ENCODE data around the gene RNF2.
"Not testable (repeated sequence)": the region's sequence is repeated elsewhere in the genome, so short reads cannot be mapped to it uniquely, and the experiment has no call there.

DNA sequence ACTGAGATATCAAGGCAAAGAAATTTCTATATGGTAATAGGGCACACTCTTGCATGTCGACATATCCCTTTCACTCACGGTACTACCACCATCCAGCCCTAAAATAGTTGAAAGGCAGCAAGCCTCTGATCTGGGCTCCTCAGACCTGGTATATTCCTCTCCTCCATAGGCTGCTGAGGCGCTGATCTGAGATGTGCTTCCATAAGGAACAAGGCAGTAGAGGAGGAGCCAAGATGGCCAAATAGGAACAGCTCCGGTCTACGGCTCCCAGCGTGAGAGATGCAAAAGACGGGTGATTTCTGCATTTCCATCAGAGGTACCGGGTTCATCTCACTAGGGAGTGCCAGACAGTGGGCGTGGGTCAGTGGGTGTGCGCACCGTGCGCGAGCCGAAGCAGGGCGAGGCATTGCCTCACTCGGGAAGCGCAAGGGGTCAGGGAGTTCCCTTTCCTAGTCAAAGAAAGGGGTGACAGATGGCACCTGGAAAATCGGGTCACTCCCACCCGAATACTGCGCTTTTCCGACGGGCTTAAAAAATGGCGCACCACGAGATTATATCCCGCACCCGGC is 44.0 kb upstream of the RNF2 start:
- TF ChIP-seq SIN3A (IDR thresholded peaks at IDR 0.05; ENCODE audit: borderline replicate concordance, low read depth, low read length); RFX5 (IDR thresholded peaks at IDR 0.05; ENCODE audit: low read length); POLR2AphosphoS5 (IDR thresholded peaks at IDR 0.05; ENCODE audit: low read depth, low read length); EZH2phosphoT487 (IDR thresholded peaks at IDR 0.05; ENCODE audit: borderline replicate concordance, low read depth); RAD21 (IDR thresholded peaks at IDR 0.05; ENCODE audit: low read length); TCF12 (IDR thresholded peaks at IDR 0.05); EP300 (IDR thresholded peaks at IDR 0.05; ENCODE audit: borderline replicate concordance in 1 of 2, low read depth in 1 of 2, low read length in 1 of 2); FOSL2 (IDR thresholded peaks at IDR 0.05; ENCODE audit: borderline replicate concordance, low read depth); ELF1 (IDR thresholded peaks at IDR 0.05); TEAD4 (IDR thresholded peaks at IDR 0.05; ENCODE audit: borderline replicate concordance, insufficient read depth); SMC3 (IDR thresholded peaks at IDR 0.05; ENCODE audit: low read depth, low read length); MXI1 (IDR thresholded peaks at IDR 0.05; ENCODE audit: low read depth, low read length): not testable (repeated sequence)
- TF ChIP-seq, protein P1, sequence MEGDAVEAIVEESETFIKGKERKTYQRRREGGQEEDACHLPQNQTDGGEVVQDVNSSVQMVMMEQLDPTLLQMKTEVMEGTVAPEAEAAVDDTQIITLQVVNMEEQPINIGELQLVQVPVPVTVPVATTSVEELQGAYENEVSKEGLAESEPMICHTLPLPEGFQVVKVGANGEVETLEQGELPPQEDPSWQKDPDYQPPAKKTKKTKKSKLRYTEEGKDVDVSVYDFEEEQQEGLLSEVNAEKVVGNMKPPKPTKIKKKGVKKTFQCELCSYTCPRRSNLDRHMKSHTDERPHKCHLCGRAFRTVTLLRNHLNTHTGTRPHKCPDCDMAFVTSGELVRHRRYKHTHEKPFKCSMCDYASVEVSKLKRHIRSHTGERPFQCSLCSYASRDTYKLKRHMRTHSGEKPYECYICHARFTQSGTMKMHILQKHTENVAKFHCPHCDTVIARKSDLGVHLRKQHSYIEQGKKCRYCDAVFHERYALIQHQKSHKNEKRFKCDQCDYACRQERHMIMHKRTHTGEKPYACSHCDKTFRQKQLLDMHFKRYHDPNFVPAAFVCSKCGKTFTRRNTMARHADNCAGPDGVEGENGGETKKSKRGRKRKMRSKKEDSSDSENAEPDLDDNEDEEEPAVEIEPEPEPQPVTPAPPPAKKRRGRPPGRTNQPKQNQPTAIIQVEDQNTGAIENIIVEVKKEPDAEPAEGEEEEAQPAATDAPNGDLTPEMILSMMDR (IDR thresholded peaks at IDR 0.05), result not testable (repeated sequence)
- TF ChIP-seq, protein P2, sequence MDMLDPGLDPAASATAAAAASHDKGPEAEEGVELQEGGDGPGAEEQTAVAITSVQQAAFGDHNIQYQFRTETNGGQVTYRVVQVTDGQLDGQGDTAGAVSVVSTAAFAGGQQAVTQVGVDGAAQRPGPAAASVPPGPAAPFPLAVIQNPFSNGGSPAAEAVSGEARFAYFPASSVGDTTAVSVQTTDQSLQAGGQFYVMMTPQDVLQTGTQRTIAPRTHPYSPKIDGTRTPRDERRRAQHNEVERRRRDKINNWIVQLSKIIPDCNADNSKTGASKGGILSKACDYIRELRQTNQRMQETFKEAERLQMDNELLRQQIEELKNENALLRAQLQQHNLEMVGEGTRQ (IDR thresholded peaks at IDR 0.05; ENCODE audit: borderline replicate concordance, low read depth, low read length), result not testable (repeated sequence)
